SK-N-DZ (cell line): Measurements from ENCODE around the gene ASTN2.

Source experiments
- DNase-seq: peaks from one replicate; pipeline ENCODE4 v3.0.0-alpha.2; 2015; ENCODE audit warnings: low spot score

Gene ASTN2

DNA sequence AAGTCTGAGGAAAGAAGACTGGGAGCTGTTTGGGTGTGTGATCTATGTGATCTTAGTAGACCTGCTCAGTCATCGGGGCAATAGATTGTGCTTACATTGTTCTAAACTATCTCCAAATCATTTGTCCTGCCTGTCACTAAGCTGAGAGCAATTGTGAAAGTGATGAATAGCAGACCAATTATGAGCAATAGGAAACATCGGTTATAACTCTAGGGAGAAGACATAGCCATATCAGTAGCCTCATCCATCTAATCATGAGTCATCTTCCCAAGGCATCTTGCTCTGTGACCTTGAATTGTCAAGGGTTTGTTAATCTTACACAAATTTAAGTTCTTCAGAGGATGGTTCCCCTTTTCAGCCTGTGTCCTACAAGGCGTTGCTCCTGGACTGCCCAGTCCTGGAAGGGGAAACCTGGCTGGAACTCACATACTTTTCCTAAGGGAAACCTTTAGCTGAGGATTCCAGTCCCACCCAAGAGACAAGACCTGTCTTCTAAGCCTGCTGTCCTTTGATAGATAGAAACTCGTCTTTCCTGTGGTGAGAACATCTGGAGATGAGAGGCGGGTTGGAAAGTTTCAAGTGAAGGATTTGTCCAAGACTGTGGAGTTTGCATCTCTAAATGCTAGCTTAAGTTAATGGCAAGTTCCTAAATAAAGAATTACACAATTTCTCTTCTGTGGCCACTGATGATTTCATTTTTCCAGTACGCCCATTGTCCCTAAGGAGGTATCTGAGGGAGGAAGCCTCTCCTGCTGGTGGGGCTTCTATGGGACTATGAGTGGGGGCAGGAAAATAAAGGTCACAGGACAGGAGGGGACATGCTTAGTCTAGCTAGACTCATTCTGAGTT, 781.6 kb downstream of the ASTN2 start:
- DNase-seq: peak; percentile 73

DNA sequence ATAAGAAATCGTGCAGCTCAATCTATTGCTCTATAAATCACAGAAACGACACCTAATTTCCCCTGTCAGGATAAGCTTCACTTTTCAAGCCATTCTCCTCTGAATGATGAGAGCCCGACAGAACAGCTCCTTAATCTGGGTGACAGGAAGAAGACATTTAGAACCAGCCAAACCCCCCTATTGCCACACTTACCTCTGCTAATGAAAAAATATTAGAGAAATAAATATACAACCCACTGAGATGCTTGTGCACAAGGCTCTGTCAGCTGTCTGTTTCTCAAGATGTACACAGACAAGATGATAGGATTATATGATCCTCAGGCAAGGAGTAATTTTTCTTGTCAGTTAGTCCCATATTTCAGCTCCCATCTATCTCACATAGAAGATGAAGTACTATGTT, 785.2 kb downstream of the ASTN2 start:
- DNase-seq: no peak

DNA sequence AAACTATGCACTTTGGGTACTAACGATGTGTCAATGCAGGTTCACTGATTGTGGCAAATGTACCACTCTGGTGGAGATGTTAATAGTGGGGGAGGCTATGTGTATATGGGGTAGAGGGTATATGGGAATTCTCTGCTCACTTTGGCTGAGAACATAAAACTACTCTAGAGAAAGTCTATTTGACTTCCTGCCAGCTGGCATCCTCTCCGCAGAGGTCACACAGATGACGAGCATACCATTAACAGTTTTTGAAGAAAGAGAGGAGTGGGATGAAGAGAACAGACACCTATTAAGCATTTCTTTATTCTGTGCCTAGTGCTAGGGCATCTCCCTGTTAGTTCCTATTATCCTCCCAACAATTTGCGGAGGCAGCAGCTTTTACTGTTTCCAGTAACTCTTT, 786.1 kb downstream of the ASTN2 start:
- no peak for DNase-seq

DNA sequence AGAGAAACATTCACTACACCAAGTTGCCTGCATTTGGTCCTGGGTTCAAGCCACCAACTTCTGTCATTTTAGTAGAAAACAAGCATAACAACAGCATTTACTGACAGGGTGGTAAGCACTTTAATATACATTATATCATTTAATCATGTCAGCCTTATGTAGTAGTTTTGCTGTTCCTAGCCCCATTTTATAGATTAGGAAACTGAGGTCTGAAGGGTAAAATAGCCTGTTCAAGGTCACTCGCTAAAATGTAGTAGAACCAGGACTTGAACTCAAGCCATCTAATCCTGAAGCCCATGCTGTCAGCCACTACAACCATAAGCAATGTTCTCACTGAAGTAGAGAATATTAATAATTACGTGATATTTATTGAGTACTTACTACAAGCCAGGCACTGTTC, 787.4 kb downstream of the ASTN2 start:
- DNase-seq: no peak

DNA sequence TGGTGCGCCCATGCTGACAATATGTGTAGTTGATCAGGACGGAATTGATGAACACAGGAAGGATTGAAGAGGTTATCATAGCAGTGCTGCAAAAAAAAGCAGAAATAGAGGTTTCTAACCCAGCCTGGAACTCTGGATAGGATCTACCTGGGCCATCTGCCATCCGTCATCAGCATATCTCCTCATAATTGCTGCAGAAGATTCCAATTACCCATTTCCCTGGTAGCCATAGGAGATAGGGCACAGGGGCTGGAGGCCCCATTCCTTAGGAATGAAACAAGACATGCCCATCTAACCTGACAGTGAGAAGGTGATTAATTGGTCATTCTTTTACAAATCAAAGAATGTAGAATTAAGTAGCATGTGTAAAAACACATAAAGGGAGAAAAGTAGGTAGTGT, 788.1 kb downstream of the ASTN2 start:
- DNase-seq: peak; percentile 89

DNA sequence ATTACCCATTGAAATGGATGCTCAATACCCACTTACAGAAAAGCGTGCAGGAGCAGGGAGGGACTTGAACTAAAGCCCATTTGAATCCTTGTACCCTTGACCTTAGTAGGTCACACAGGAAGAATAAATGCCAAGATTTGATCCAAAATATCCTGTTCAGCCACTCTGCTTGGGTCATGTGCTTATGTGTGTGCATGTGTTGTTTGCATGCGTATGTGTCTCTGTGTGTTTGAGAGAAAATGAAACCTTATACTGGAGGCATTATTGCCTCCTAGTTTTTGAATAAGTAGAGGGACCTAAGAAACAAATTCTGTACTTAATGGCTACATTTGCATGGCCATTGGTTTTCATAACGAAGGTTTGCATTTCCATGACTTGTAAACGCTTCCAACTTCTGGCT, 791.1 kb downstream of the ASTN2 start:
- no peak for DNase-seq

DNA sequence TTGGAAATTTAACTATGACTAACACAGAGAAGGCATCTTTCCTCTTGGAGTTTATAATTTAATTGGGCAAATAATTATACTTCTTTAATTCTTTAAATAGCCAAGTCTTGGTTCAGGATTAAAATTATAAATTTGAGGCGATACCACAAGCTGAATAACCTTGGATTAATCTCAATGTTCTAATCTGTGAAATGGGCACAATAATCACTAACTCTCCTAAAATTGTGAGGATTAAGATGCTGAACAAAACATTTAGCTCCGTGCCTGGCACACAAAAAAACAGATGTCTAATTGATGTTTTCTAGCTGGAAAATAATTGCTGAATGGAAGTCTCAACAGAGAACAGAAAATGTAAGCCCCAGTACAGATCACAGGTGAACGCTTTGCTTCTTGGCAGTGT, 797.5 kb downstream of the ASTN2 start:
- DNase-seq: no peak

DNA sequence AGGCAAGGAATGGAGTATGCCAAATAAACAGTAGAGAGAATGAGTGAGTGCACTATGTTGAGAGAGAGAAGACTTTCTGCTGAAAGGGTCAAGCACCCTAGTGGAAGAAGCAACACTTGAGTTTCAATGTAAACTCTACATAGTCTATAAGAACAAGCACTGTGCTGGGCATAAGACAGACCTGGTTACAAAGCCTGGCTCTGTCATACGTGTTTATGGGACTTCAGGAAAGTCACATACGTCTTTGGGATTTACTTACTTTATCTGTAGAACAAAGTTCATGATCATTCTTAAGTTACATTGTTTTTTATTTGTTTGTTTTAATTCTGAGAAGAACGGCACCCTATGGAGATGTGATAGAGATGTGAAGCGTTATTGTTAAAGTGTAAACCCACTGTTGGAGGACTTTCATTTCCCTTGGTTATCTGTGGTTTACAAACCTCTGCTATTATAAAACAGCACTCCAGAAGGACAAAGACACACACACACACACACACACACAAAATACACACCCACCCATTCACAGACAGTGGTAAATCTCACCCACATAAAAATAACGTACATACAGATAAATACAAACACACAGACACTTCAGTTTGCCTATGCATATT, 798.4 kb downstream of the ASTN2 start:
- no peak for DNase-seq

DNA sequence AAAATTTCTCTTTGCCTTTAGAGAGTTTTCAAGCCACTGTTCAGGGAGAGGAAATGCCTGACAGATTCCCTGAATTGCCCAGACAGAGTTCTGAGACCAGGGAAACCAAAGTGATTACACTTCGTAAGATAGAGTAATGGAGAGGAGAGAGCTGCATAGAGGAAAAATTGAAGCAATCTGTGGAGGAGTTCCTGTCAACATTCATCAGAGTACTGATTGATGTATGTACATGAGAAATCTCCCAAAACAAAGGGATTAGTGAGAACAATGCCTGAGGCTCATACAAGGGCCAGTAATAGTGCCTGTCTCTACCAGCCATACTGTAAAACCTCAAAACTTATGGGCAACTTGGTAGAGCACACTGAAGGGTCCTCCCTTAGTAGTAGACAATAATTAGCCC, 806.8 kb downstream of the ASTN2 start:
- DNase-seq: no peak

DNA sequence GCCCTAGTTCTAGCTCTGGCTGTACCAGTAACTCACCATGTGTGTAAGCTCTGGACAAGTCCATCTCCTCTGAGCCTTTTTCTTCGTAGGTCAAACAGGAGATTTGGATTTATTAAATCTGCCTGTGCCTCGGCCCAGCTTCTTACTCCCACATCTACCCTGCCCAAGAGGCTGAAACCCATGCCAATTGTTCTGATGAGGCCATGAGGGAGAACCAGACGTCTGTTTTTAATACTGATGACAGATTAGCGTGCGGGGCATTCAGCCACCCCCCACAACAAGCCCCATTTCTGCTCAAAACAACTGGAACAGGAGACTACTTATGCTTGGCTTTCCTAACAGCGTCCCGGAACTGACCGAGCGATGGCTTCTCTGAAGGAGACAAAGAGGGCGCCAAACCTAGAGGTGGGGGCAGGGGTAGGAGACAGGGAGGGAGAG, 808.9 kb downstream of the ASTN2 start:
- no peak for DNase-seq

DNA sequence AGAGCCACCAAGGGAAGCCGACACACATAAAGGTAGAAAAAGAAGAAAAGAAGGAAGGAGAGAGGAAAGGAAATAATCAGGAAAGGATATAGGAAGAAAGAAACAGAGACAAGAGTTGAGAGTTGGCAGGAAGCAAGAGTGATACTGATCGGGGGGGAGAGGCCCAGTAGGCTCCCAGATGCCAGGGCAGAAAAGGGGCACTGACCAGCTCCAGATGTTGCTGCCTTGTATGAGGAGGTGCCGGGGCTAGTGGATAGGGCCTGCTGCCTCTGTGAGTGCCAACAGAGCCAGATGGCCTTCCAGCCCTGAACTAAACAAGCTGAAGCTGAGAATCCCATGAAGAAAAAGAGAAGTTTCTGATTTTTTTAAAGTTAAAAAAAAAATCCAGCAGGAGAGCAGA, 809.8 kb downstream of the ASTN2 start:
- no peak for DNase-seq

DNA sequence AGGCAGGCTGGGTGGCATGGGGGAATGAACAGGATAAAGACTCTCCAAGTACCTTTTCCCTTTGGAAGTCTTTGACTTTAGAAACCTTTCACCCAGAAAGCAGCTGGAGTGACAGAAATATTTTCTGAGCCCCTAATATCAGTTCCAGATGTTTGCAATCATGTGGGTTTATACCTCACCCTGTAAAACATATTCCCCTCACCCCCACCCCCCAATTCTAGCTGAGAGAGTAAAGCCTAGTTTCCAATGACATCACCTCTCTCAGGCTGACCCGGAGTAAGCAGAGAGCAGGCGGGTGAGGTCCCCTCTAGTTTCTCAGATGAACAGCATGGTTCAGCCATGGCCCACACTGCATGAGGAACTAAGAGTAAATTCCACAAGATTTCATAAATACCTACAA, 810.6 kb downstream of the ASTN2 start:
- no peak for DNase-seq

DNA sequence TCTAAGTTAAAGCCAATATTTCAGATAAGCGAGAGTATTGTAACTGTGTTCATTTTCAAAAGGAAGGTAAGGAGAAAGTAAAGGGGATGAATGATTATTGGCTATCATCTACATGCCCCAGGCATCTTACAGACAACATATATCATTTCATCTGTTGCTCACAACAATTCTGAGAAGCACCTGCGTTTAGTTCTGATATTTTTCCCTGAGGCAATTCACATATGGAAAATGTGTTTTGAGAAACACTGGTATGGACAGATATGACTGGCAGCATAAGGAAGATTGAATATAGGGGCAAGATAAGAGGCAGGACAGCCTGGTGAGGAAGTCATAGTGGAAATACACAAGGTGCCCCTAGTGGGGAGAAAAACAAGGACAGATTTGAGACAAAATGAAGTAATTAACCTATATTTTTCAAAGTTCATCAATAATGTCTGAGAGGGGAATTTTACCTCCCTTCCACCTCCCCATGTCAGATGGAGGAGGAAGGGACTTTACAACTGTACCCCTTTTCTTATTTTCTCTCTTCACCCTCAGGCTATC, 815.4 kb downstream of the ASTN2 start:
- no peak for DNase-seq

DNA sequence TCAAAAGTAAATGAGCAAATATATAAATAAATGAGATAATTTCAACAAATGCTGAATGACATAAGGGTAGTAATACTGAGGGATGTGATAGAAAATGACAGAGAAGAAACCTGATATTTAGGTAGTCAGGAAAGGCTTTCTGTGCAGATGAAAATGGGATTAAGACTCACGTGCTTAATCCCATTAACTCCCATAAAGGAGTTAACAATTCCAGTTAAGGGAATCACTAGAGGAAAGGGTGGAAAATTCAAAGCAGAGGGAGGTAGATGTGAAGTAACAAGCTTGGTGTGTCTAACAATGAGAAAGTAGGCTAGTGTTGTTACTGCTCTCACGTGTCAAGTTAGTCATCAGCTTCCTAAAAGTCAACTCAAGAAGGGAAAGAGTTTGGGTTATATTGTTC, 818.2 kb downstream of the ASTN2 start:
- no peak for DNase-seq

DNA sequence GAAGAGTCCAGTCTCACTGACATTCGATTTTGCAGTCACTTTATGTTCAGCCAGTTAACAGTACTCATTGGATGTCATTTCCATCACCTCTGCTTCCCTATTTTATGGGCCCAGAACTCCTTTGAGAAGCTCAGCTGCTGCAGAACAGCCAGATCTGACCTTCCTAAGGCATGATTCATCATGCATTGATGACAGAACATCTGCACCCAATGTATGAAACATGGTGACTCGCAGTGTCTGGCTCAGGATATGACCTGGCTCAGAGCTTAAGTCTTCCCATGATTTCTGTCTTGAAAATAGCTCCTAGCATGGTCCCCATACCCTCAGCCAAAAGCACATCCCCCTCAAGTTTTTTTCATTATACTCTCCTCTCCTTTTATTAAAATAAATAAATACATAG, 820.3 kb downstream of the ASTN2 start:
- no peak for DNase-seq

DNA sequence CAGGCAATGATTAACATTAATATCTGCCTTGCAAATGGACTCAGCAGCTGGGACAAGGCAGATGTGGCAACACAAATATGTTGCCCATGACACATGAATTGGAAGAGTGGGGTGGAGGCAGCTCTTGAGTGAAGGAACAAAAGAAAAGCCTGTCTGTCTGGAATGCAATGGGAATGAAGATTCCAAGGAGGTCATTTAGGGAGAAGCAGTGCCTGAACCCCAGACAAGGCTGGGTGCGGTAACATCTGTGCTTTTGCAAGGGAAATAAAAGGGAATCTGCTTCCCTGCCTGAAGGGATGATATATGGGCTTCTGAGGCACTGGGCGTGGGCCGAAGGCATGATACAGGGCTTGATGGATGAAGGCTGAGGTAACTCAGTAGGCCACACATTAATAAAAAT, 821.9 kb downstream of the ASTN2 start:
- DNase-seq: no peak

DNA sequence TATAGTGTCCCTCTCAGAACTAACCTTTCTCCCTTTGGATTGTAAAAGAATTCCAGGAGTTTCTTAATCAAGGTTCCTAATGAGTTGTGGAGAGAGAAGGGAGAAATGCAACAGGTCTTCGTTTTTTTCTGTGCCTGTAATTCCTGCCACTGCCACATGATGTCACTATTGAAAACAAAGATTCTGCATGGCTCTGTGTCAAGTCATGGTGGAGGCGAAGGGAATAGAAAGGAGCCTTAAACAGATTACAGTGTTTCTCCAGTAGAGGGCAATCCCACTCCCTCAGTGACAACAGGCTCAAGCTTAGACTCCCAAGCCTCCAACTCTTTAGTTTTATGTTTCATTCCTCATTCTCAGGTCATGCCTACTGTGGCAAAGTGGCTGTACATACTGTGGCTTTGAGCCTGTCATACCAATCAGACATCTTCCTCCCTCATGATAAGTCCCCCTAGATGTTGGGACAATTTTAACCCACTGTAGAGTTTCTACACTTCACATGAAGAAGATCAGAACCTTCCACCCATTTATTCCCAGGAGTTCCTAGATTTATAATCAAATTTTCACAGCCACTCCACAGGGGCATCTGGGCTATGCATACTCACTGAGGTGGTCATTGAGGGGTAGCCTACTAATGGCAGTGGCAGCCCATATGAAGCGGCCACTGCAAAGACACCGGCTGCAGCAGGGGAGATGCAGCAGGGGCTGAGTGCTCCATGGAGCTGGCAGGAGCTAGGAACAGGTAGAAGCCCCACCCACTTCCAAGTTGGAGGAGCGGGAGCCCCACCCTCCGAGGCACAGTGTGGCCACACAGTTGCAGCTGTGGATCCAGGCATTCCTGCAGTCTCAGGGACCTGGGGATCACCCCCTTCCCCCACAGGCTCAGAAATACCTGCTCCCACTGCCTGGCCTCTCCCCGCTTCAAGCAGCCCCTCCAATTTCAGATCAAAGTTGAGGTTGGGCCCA, 825.2 kb downstream of the ASTN2 start:
- DNase-seq: peak; percentile 23

DNA sequence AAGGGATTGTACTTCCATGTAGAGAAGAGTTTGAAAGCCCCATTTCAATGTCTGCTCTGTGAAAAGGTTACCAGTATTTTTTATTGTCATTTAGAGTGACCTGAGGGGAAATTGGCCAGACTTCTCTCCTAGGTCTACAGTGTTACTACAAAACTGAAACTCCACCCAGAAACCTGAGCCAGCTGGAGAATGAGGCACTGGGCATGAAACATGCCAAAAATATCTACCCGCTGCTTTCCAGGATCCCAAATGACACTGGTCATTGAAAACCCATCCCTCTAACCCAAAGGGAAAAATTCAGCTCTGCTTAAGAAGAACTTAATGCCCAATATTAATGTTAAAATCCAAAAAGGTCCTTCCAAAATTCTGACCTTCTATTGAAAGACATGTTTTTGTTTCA, 826.9 kb downstream of the ASTN2 start:
- DNase-seq: no peak

DNA sequence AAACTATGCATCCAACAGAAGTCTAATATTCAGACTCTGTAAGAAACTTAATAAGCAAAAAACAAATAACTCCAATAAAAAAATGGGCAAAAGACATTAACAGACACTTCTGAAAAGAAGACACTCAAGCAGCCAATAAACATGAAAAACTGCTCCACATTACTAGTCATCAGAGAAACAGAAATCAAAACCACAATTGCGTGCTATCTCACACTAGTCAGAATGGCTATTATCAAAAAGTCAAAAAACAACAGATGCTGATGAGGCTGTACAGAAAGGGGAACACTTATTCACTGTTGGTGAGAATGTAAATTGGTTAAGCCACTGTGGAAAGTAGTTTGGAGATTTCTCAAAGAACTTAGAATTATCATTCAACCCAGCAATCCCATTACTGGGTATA, 829.0 kb downstream of the ASTN2 start:
- no peak for DNase-seq

DNA sequence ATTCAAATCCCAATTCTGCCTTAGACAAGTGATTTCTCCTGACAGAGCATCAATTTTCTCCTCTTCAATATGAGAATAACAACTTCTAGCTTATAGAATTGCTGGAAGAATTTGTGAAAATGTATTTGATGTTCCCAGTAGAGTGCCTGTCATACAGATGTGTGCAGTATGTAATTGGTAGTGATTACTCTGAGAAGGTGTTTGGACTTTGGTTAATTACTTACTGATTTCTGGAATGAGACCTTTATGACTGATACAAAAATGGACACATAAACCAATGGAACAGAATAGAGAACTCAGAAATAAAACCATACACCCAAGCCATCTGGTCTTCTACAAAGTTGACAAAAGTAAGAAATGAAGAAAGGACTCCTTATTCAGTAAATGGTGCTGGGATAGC, 829.7 kb downstream of the ASTN2 start:
- no peak for DNase-seq

DNA sequence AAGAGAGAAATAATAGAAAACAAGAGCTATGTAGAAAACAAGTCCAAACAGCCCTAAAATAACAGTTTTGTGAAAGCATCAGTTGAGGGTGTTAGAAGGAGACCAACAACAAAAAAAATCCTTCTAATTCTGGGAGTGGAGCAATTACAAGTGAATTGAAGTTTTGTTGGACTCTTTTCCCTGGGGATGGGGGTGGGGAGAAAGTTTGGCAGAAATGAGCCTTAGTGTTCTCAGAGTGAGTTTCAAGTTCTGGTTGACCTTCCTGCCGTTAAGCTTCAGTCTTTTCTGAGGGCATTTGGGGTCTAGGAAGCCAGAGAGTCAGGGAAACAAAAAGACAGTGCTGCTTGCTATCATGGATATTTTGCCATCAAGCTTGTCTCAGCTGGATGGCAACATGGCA, 834.0 kb downstream of the ASTN2 start:
- no peak for DNase-seq

DNA sequence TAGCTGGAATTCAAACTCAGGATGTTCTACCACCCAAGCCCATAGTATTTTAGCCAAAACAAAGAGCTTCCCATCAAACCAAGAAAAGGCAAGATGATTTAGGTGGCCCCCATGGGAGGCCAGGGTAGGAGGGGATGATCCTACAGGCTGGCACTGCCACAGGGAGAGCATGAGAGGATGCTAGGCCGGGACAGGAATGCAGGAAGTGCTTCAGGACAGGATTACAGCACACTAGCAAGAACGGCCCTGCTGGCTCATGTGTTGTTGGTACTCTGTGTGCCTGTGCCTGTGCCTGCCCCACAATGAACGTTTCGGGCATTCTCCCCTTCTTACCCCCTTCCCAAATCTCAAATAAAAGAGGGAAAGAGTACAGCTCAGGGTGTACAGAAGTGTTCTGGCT, 838.5 kb downstream of the ASTN2 start:
- no peak for DNase-seq
